Embryonic facial prominence (tissue), 1 donor: ENCODE data around the gene TMEM11.

Experiments
- DNase-seq: peaks from one replicate; pipeline ENCODE4 v3.0.0-alpha.2; 2016; ENCODE audit errors: extremely low spot score

Gene TMEM11

GRCh38 chr17:21161498-21162393, 52.2 kb downstream of the TMEM11 start:
- no peak for DNase-seq

GRCh38 chr17:21160401-21160800, 53.6 kb downstream of the TMEM11 start:
- DNase-seq: no peak

GRCh38 chr17:21157586-21158370, 56.2 kb downstream of the TMEM11 start:
- no peak for DNase-seq

GRCh38 chr17:21152731-21153130, 61.2 kb downstream of the TMEM11 start:
- no peak for DNase-seq

GRCh38 chr17:21149621-21150020, 64.3 kb downstream of the TMEM11 start:
- no peak for DNase-seq
